Prostate gland (tissue), 2 donors: ENCODE data around the gene RBPJ. TPM values are rescaled to one million over a fixed set of nuclear protein-coding genes. Genes with fewer than 3 reads are reported as not detected.

Experiments used
- DNase-seq: peaks from one replicate; pipeline ENCODE4 v3.0.0-alpha.2; 2019; ENCODE audit warnings: low spot score
- H3K27ac ChIP-seq, 2 donors: fragments of 200-600 bp; sonication (generic); 2 replicates each; pipeline ENCODE4 v1.5.1; 2017 to 2019
- H3K27me3 ChIP-seq: fragments of 200-600 bp; sonication (generic); replicated peaks from 2 replicates; pipeline ENCODE4 v1.5.1; 2019; ENCODE audit not compliant: insufficient read depth
- H3K36me3 ChIP-seq, 2 donors: fragments of 200-600 bp; sonication (generic); 1 replicate in 1 of 2; 2 replicates in 1 of 2; pipeline versions ENCODE4 v1.5.1 to v1.8.1; 2017 to 2019
- H3K4me1 ChIP-seq: fragments of 200-600 bp; sonication (generic); replicated peaks from 2 replicates; pipeline ENCODE4 v1.5.1; 2019
- H3K4me3 ChIP-seq, 2 donors: fragments of 200-600 bp; sonication (generic); 2 replicates each; pipeline ENCODE4 v1.5.1; 2017 to 2019
- H3K9me3 ChIP-seq: fragments of 200-600 bp; sonication (generic); 2 replicates; pipeline ENCODE4 v1.5.1; 2017
- POLR2A ChIP-seq: fragments of 450-650 bp; IDR thresholded peaks from one replicate; pipeline ENCODE4 v1.6.1; 2016; ENCODE audit warnings: antibody characterized with exemption, mild to moderate bottlenecking
- POLR2AphosphoS5 ChIP-seq: sonication (generic); formaldehyde crosslinking; IDR thresholded peaks from one replicate; pipeline ENCODE4 v1.6.1; 2017; ENCODE audit warnings: antibody characterized with exemption
- WGBS: methylation state at CpG from one replicate; pipeline ENCODE4 v1.1.5; 2018; 5-methylcytosine and 5-hydroxymethylcytosine counted together
- intact Hi-C: fragments of 100-400 bp; cut with DNase I; formaldehyde crosslinking; loops from one replicate; pipeline ENCODE4 v1.14.2; 2022
- total RNA-seq, 2 donors: library from RNA; depleted of rRNA; stranded (reverse); fragments of >200 nt; gene quantifications; one replicate each; pipeline ENCODE4 v1.1.0, GENCODE V29; 2016
- TF ChIP-seq, protein P1 (sequence below), 4 experiments: fragments of 200-600 bp in 2 of 4; fragments of 450-650 bp in 2 of 4; sonication (generic) in 2 of 4; IDR thresholded peaks; 1 replicate in 3 of 4; 2 replicates in 1 of 4; pipeline ENCODE4 v1.5.1; 2016 to 2019; ENCODE audit warnings: antibody characterized with exemption in 4 of 4, mild to moderate bottlenecking in 2 of 4, moderate library complexity in 2 of 4

The RBPJ gene
- total RNA-seq, 2 donors from 2014 or later = 36.0 to 130 TPM

DNA sequence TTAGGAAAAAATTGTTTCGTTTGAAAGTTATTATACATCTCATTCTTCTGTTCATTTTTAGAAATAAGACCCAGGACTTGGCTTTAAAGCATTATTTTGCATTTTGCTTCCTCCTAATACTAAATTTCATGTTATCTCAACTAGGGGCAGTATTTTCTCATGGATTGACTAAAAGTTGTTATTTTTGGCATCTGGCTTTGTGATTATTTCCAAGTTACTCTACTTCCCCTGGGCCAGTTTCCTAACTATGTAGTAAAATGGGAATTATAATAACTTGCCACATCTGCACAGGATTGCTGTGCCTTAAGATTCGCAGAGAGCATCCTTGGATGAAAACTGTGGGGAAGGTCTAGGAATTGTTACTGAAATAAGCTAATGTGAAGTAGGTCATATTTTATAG lies 3.0 kb downstream of the RBPJ start:
- Histone ChIP-seq H3K36me3 (no peaks in the 10 kb centered on the region), H3K9me3 (no peaks in the 10 kb centered on the region), H3K27ac (no peak overlapping the region), H3K4me1 (no peaks in the 10 kb centered on the region), H3K27me3 (no peaks in the 10 kb centered on the region), H3K4me3 (no peak overlapping the region)
- WGBS = 67% methylated on average over 2 of the region's 2 CpGs
- TF ChIP-seq, protein P1, sequence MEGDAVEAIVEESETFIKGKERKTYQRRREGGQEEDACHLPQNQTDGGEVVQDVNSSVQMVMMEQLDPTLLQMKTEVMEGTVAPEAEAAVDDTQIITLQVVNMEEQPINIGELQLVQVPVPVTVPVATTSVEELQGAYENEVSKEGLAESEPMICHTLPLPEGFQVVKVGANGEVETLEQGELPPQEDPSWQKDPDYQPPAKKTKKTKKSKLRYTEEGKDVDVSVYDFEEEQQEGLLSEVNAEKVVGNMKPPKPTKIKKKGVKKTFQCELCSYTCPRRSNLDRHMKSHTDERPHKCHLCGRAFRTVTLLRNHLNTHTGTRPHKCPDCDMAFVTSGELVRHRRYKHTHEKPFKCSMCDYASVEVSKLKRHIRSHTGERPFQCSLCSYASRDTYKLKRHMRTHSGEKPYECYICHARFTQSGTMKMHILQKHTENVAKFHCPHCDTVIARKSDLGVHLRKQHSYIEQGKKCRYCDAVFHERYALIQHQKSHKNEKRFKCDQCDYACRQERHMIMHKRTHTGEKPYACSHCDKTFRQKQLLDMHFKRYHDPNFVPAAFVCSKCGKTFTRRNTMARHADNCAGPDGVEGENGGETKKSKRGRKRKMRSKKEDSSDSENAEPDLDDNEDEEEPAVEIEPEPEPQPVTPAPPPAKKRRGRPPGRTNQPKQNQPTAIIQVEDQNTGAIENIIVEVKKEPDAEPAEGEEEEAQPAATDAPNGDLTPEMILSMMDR (IDR thresholded peaks at IDR 0.05) = no peak
- TF ChIP-seq POLR2AphosphoS5 (no peak), POLR2A (no peak)
- no peak for DNase-seq
- intact Hi-C loops = loop anchor here (5.0 kb wide), 2 partner anchors 242 to 297 kb away; no protein-coding TSS in a partner anchor

DNA sequence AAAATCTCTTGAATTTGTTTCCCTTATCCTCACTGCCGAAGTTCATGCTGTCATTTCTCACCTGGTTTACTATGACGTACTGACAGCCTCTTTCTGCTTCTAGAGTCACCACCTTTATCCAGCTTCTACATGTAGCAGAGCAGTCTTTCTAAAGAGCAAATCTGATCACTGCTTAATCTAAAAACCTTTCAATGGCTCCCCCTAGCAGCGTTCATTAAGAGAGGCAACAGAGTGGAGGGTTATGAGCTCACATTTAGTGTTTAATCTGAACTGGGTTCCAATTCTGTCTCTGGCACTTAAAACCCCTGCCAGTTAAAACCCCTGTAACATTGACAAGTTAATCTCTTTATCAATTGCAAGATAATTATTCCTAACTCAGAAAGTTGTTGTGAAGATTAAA lies 4.4 kb downstream of the RBPJ start:
- H3K4me1 ChIP-seq = no peaks in the 10 kb centered on the region

GRCh38 chr4:26326791-26327190 lies 6.0 kb downstream of the RBPJ start:
- Histone ChIP-seq H3K36me3 (no peaks in the 10 kb centered on the region), H3K27ac (no peak overlapping the region), H3K9me3 (no peaks in the 10 kb centered on the region), H3K4me1 (no peaks in the 10 kb centered on the region), H3K4me3 (no peak overlapping the region), H3K27me3 (no peaks in the 10 kb centered on the region)
- no peak for TF ChIP-seq POLR2A
- TF ChIP-seq, protein P1 (IDR thresholded peaks at IDR 0.05) = no peak
- TF ChIP-seq POLR2AphosphoS5 = no peak
- intact Hi-C loops = no loop called here
- DNase-seq = no peak
- 59% methylated on average over 2 of the region's 2 CpGs for WGBS

More for the DNA sequence above, 4.4 kb downstream of the RBPJ start:
- intact Hi-C loops = no loop called here
- DNase-seq = no peak
- H3K36me3 ChIP-seq = no peaks in the 10 kb centered on the region
- H3K9me3 ChIP-seq = no peaks in the 10 kb centered on the region
- H3K4me3 ChIP-seq = no peak overlapping the region
- H3K27me3 ChIP-seq = no peaks in the 10 kb centered on the region
- WGBS = 51% methylated on average over 3 of the region's 3 CpGs
- H3K27ac ChIP-seq = no peak overlapping the region
- TF ChIP-seq POLR2A (no peak), POLR2AphosphoS5 (no peak)
- TF ChIP-seq, protein P1 (IDR thresholded peaks at IDR 0.05) = peak in 2 of 4 experiments; percentile 16 to 33

GRCh38 chr4:26330186-26330787 lies 9.5 kb downstream of the RBPJ start:
- WGBS = 44% methylated on average over 4 of the region's 4 CpGs
- no peak overlapping the region for H3K4me3 ChIP-seq
- no peak overlapping the region for H3K27ac ChIP-seq
- TF ChIP-seq, protein P1 (IDR thresholded peaks at IDR 0.05) = peak in 3 of 4 experiments; percentile 72 to 76 (median 73)
- TF ChIP-seq POLR2A (no peak), POLR2AphosphoS5 (no peak)
- H3K36me3 ChIP-seq = no peaks in the 10 kb centered on the region
- intact Hi-C loops = loop anchor here (5.0 kb wide), 2 partner anchors 82 to 343 kb away; no protein-coding TSS in a partner anchor
- no peaks in the 10 kb centered on the region for H3K9me3 ChIP-seq
- peak; percentile 44 for DNase-seq
- H3K4me1 ChIP-seq = no peaks in the 10 kb centered on the region
- H3K27me3 ChIP-seq = no peaks in the 10 kb centered on the region

DNA sequence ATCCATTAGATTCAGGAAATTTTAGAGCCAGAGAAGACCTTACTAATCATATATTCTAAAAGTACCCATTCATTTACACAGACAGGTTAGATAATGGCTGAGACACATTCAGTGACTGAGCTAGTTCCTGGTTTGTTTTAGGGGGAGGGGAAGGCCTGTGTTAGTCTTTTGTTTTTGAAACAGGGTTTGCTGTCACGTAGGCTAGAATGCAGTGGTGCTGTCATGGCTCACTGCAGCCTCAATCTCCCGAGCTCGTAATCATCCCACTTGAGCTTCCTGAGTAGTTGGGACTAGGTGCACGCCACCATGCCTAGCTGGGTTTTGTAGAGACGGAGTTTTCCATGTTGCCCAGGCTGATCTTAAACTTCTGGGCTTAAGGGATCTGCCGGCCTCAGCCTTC lies 10.1 kb downstream of the RBPJ start:
- no peaks in the 10 kb centered on the region for H3K4me1 ChIP-seq
- H3K27ac ChIP-seq = no peak overlapping the region
- TF ChIP-seq, protein P1 (IDR thresholded peaks at IDR 0.05) = no peak
- no peak for TF ChIP-seq POLR2A
- TF ChIP-seq POLR2AphosphoS5 = no peak
- DNase-seq = no peak
- no peak overlapping the region for H3K4me3 ChIP-seq
- intact Hi-C loops = loop anchor here (5.0 kb wide), 2 partner anchors 81 to 344 kb away; no protein-coding TSS in a partner anchor
- H3K9me3 ChIP-seq = no peaks in the 10 kb centered on the region
- no peaks in the 10 kb centered on the region for H3K27me3 ChIP-seq
- H3K36me3 ChIP-seq = no peaks in the 10 kb centered on the region
- 73% methylated on average over 6 of the region's 6 CpGs for WGBS
